Endothelial cell of umbilical vein (primary cell): ENCODE measurements around the gene VWCE.
A peak's percentile ranks its signal among the peaks of the same experiment; 100 is the strongest.

Experiments
- EZH2 ChIP-seq: IDR thresholded peaks from 2 replicates; pipeline ENCODE4 v1.6.1; 2012; ENCODE audit warnings: borderline replicate concordance, low read depth, mild to moderate bottlenecking, moderate library complexity, low read length, inconsistent platforms; ENCODE audit not compliant: severe bottlenecking
- FOS ChIP-seq: IDR thresholded peaks from 2 replicates; pipeline ENCODE4 v1.6.1; 2011; ENCODE audit warnings: mild to moderate bottlenecking, low read length, moderate library complexity, borderline replicate concordance; ENCODE audit not compliant: insufficient read depth
- MYC ChIP-seq: IDR thresholded peaks from one replicate; pipeline ENCODE4 v1.6.1; 2011; ENCODE audit warnings: mild to moderate bottlenecking, low read depth, low read length
- POLR2A ChIP-seq: IDR thresholded peaks from 2 replicates; pipeline ENCODE4 v1.6.1; 2012; ENCODE audit warnings: low read depth, mild to moderate bottlenecking, control low read depth, low read length
- POLR2AphosphoS5 ChIP-seq: IDR thresholded peaks from 2 replicates; pipeline ENCODE4 v1.6.1; 2012; ENCODE audit warnings: low read depth, mild to moderate bottlenecking, control low read depth, low read length, moderate library complexity; ENCODE audit not compliant: insufficient read depth
- TF ChIP-seq, protein P1 (sequence below): IDR thresholded peaks from 2 replicates; pipeline ENCODE4 v1.6.1; 2011; ENCODE audit not compliant: insufficient read depth, insufficient read length
- TF ChIP-seq, protein P2 (sequence below), 2 donors: IDR thresholded peaks; 1 replicate in 1 of 2; 2 replicates in 1 of 2; pipeline ENCODE4 v1.5.1; 2011; ENCODE audit warnings: low read length in 2 of 2, mild to moderate bottlenecking in 2 of 2, moderate library complexity in 2 of 2, control low read depth in 1 of 2, inconsistent platforms in 1 of 2, low read depth in 1 of 2; ENCODE audit not compliant: insufficient read depth in 1 of 2; ENCODE audit errors: extremely low read depth in 1 of 2

DNA sequence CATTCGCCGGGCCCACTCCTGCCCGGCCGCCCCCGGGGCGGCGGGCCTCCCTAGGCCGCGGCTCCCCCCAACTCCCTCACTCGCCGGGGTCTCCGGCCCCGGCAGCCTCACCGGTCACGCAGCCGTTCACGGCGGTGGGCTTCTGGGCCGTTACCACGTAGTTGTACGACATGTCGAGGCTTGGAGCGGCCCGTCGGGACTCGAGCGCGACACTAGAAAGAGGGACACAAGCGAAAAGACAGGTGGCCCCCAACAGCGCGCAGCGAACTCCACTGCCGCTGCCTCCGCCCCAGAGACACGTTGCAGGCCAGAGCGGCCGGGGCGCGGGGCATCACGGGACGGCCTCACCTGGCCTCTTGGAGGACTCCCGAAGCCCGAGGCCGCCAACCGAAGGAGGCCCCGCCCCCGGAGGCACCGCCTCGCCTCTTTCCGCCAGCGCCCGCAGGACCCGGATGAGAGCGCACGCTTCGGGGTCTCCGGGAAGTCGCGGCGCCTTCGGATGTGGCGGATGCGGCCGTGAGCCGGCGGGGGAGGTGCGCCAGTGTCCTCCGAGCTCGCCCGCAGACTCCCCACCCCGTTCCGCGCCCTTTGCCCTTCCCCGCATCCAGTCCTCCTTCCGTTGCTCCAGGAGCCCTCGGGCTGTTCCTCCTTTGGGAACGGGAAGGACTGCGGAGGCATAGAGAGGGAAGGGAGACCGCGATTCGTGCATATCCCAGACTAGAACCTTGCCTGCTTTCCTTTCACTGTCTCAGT lies 37.9 kb upstream of the VWCE start, which contains the start of the genes DDB1 and TKFC:
- TF ChIP-seq EZH2 = no peak
- TF ChIP-seq, protein P1, sequence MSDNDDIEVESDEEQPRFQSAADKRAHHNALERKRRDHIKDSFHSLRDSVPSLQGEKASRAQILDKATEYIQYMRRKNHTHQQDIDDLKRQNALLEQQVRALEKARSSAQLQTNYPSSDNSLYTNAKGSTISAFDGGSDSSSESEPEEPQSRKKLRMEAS = no peak
- TF ChIP-seq, protein P2, sequence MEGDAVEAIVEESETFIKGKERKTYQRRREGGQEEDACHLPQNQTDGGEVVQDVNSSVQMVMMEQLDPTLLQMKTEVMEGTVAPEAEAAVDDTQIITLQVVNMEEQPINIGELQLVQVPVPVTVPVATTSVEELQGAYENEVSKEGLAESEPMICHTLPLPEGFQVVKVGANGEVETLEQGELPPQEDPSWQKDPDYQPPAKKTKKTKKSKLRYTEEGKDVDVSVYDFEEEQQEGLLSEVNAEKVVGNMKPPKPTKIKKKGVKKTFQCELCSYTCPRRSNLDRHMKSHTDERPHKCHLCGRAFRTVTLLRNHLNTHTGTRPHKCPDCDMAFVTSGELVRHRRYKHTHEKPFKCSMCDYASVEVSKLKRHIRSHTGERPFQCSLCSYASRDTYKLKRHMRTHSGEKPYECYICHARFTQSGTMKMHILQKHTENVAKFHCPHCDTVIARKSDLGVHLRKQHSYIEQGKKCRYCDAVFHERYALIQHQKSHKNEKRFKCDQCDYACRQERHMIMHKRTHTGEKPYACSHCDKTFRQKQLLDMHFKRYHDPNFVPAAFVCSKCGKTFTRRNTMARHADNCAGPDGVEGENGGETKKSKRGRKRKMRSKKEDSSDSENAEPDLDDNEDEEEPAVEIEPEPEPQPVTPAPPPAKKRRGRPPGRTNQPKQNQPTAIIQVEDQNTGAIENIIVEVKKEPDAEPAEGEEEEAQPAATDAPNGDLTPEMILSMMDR (IDR thresholded peaks at IDR 0.05; ENCODE audit: extremely low read depth in 1 of 2, insufficient read depth in 1 of 2, low read depth in 1 of 2, low read length in 2 of 2) = no peak
- TF ChIP-seq POLR2A = peak; percentile 98
- peak; percentile 99 for TF ChIP-seq POLR2AphosphoS5
- TF ChIP-seq MYC = peak; percentile 42
- no peak for TF ChIP-seq FOS
